SK-N-MC (cell line): ENCODE measurements around the gene C2orf42.

Source experiments
- EZH2 ChIP-seq: fragments of 200-600 bp; sonication (generic); IDR thresholded peaks from one replicate; pipeline ENCODE4 v1.6.1; 2017; ENCODE audit warnings: antibody characterized with exemption
- FOXP2 ChIP-seq: optimal IDR thresholded peaks from 2 replicates; pipeline ENCODE3; 2011; ENCODE audit warnings: mild to moderate bottlenecking, moderate library complexity; ENCODE audit not compliant: insufficient read depth; ENCODE audit errors: extremely low read length, control extremely low read depth
- POLR2AphosphoS5 ChIP-seq: IDR thresholded peaks from 2 replicates; pipeline ENCODE4 v1.6.1; 2012; ENCODE audit warnings: mild to moderate bottlenecking, low read depth, low read length, borderline replicate concordance

GRCh38 chr2:70103531-70104061, 87.2 kb downstream of the C2orf42 start:
- TF ChIP-seq POLR2AphosphoS5 (no peak), EZH2 (no peak), FOXP2 (no peak)
